ENCODE results near the gene SRSF11.

SRSF11 gene

GRCh38 chr1:70234733-70235132 is 13.6 kb downstream of the SRSF11 start:
- H3K4me1 ChIP-seq (ENCODE audit: control insufficient read depth, low read length), result no peaks in the 10 kb centered on the region
- H3F3A ChIP-seq (ENCODE audit: control insufficient read depth, insufficient read depth), result peaks cover 5% of the 10 kb centered on the region; the same call in 1 of the 2 replicates
- H3K79me2 ChIP-seq (ENCODE audit: control insufficient read depth, low read length), result peaks cover 62% of the 10 kb centered on the region
- no peaks in the 10 kb centered on the region for H3K27me3 ChIP-seq (ENCODE audit: control insufficient read depth, low read length)
- no peaks in the 10 kb centered on the region for H3K9me3 ChIP-seq (ENCODE audit: control insufficient read depth, insufficient read depth, low read length)
- no peak overlapping the region for H3K27ac ChIP-seq (ENCODE audit: low read depth, low read length)
- H4K20me1 ChIP-seq (ENCODE audit: control insufficient read depth, insufficient read depth, low read depth, low read length), result peaks cover 4% of the 10 kb centered on the region; the same call in 1 of the 2 replicates
- no peak overlapping the region for H3K4me3 ChIP-seq (ENCODE audit: low read length)
- TF ChIP-seq EZH2phosphoT487 (IDR thresholded peaks at IDR 0.05; ENCODE audit: borderline replicate concordance, low read length) (no peak), CTCF (IDR thresholded peaks at IDR 0.05; ENCODE audit: low read depth, low read length, poor library complexity, severe bottlenecking) (no peak)
- H3K4me2 ChIP-seq (ENCODE audit: low read length), result no peak overlapping the region
- H3K9me2 ChIP-seq (replicated peaks; ENCODE audit: control insufficient read depth, low read length), result no peaks in the 10 kb centered on the region
- peaks cover 97% of the 10 kb centered on the region for H3K36me3 ChIP-seq (ENCODE audit: control insufficient read depth, low read length)

GRCh38 chr1:70239940-70240339 is 18.8 kb downstream of the SRSF11 start:
- H3K9me3 ChIP-seq (ENCODE audit: control insufficient read depth, insufficient read depth, low read length), result no peaks in the 10 kb centered on the region
- no peak for TF ChIP-seq EZH2phosphoT487 (IDR thresholded peaks at IDR 0.05; ENCODE audit: borderline replicate concordance, low read length)
- no peak for TF ChIP-seq CTCF (IDR thresholded peaks at IDR 0.05; ENCODE audit: low read depth, low read length, poor library complexity, severe bottlenecking)

GRCh38 chr1:70247122-70247521 is 25.9 kb downstream of the SRSF11 start:
- Histone ChIP-seq H3K27ac (ENCODE audit: low read depth, low read length) (no peak overlapping the region), H3K4me3 (ENCODE audit: low read length) (no peak overlapping the region), H3K36me3 (ENCODE audit: control insufficient read depth, low read length) (peaks cover 100% of the 10 kb centered on the region), H3K9me2 (replicated peaks; ENCODE audit: control insufficient read depth, low read length) (no peaks in the 10 kb centered on the region), H3K4me1 (ENCODE audit: control insufficient read depth, low read length) (no peaks in the 10 kb centered on the region), H4K20me1 (ENCODE audit: control insufficient read depth, insufficient read depth, low read depth, low read length) (0 out of 2 replicates have a peak, but pooled peaks cover 5% of the 10 kb centered on the region), H3K4me2 (ENCODE audit: low read length) (no peak overlapping the region), H3F3A (ENCODE audit: control insufficient read depth, insufficient read depth) (peaks cover 30% of the 10 kb centered on the region), H3K9me3 (ENCODE audit: control insufficient read depth, insufficient read depth, low read length) (no peaks in the 10 kb centered on the region), H3K79me2 (ENCODE audit: control insufficient read depth, low read length) (peaks cover 11% of the 10 kb centered on the region; the same call in 1 of the 2 replicates), H3K27me3 (ENCODE audit: control insufficient read depth, low read length) (no peaks in the 10 kb centered on the region)
- TF ChIP-seq EZH2phosphoT487 (IDR thresholded peaks at IDR 0.05; ENCODE audit: borderline replicate concordance, low read length), result no peak
- TF ChIP-seq CTCF (IDR thresholded peaks at IDR 0.05; ENCODE audit: low read depth, low read length, poor library complexity, severe bottlenecking), result no peak

More at GRCh38 chr1:70239940-70240339, 18.8 kb downstream of the SRSF11 start:
- H3K27ac ChIP-seq (ENCODE audit: low read depth, low read length), result no peak overlapping the region
- no peaks in the 10 kb centered on the region for H3K9me2 ChIP-seq (replicated peaks; ENCODE audit: control insufficient read depth, low read length)
- no peaks in the 10 kb centered on the region for H3K4me1 ChIP-seq (ENCODE audit: control insufficient read depth, low read length)
- H3F3A ChIP-seq (ENCODE audit: control insufficient read depth, insufficient read depth), result 0 out of 2 replicates have a peak, but pooled peaks cover 5% of the 10 kb centered on the region
- no peak overlapping the region for H3K4me2 ChIP-seq (ENCODE audit: low read length)
- no peaks in the 10 kb centered on the region for H3K27me3 ChIP-seq (ENCODE audit: control insufficient read depth, low read length)
- H3K4me3 ChIP-seq (ENCODE audit: low read length), result no peak overlapping the region
- H4K20me1 ChIP-seq (ENCODE audit: control insufficient read depth, insufficient read depth, low read depth, low read length), result peaks cover 4% of the 10 kb centered on the region; the same call in 1 of the 2 replicates
- H3K36me3 ChIP-seq (ENCODE audit: control insufficient read depth, low read length), result peaks cover 97% of the 10 kb centered on the region
- peaks cover 44% of the 10 kb centered on the region for H3K79me2 ChIP-seq (ENCODE audit: control insufficient read depth, low read length)

Measured in DOHH2 (cell line).